H9 (cell line): ENCODE data around the gene CDC6. TPM values are rescaled to one million over a fixed set of nuclear protein-coding genes. Genes with fewer than 3 reads are reported as not detected.

Experiments
- DNase-seq: peaks from one replicate; pipeline ENCODE4 v3.0.0-alpha.2; 2017
- H2AFZ ChIP-seq: one replicate; pipeline ENCODE4 v1.6.1; 2013; ENCODE audit warnings: mild to moderate bottlenecking, low read length, control low read depth, moderate library complexity
- H2AK5ac ChIP-seq: 2 replicates; pipeline ENCODE4 v1.6.1; 2013; ENCODE audit warnings: low read length, control low read depth, mixed read lengths; ENCODE audit not compliant: insufficient read length
- H2BK120ac ChIP-seq: one replicate; pipeline ENCODE4 v1.6.1; 2013; ENCODE audit warnings: low read depth, mild to moderate bottlenecking, low read length, control low read depth, inconsistent platforms; ENCODE audit not compliant: poor library complexity, severe bottlenecking
- H2BK12ac ChIP-seq: 2 replicates; pipeline ENCODE4 v1.6.1; 2013; ENCODE audit warnings: low read length, control low read depth, mixed read lengths, low read depth; ENCODE audit not compliant: insufficient read length
- H2BK15ac ChIP-seq: 2 replicates; pipeline ENCODE4 v1.6.1; 2013; ENCODE audit warnings: low read depth, low read length, control low read depth
- H2BK20ac ChIP-seq: one replicate; pipeline ENCODE4 v1.6.1; 2013; ENCODE audit warnings: low read depth, mild to moderate bottlenecking, low read length, control low read depth, inconsistent platforms; ENCODE audit not compliant: poor library complexity, severe bottlenecking
- H2BK5ac ChIP-seq: 2 replicates; pipeline ENCODE4 v1.6.1; 2013; ENCODE audit warnings: low read length, control low read depth, mixed read lengths; ENCODE audit not compliant: insufficient read length
- H3K14ac ChIP-seq: 2 replicates; pipeline ENCODE4 v1.6.1; 2013; ENCODE audit warnings: low read length, control low read depth; ENCODE audit not compliant: insufficient read depth
- H3K18ac ChIP-seq: 2 replicates; pipeline ENCODE4 v1.6.1; 2013; ENCODE audit warnings: low read depth, mild to moderate bottlenecking, mixed read lengths, low read length, control low read depth; ENCODE audit not compliant: insufficient read length
- H3K23ac ChIP-seq: 2 replicates; pipeline ENCODE4 v1.6.1; 2013; ENCODE audit warnings: low read length, control low read depth, mixed read lengths, low read depth; ENCODE audit not compliant: insufficient read length
- H3K23me2 ChIP-seq: 2 replicates; pipeline ENCODE4 v1.6.1; 2013; ENCODE audit warnings: low read depth, mild to moderate bottlenecking, mixed read lengths, low read length, control low read depth; ENCODE audit not compliant: insufficient read length, poor library complexity, severe bottlenecking
- H3K27ac ChIP-seq: 2 replicates; pipeline ENCODE4 v1.5.1; 2013; ENCODE audit warnings: low read length, control low read depth, mixed read lengths, low read depth; ENCODE audit not compliant: insufficient read length
- H3K27me3 ChIP-seq: 2 replicates; pipeline ENCODE4 v1.6.1; 2013; ENCODE audit warnings: low read length, control low read depth, inconsistent platforms; ENCODE audit not compliant: insufficient read depth
- H3K4ac ChIP-seq: 2 replicates; pipeline ENCODE4 v1.6.1; 2013; ENCODE audit warnings: low read depth, mild to moderate bottlenecking, control low read depth, inconsistent platforms, low read length, moderate library complexity
- H3K4me1 ChIP-seq: 2 replicates; pipeline ENCODE4 v1.6.1; 2013; ENCODE audit warnings: low read length, control low read depth, inconsistent platforms; ENCODE audit not compliant: insufficient read depth
- H3K4me2 ChIP-seq: 2 replicates; pipeline ENCODE4 v1.6.1; 2013; ENCODE audit warnings: low read length, control low read depth, mixed read lengths; ENCODE audit not compliant: insufficient read length, insufficient read depth
- H3K56ac ChIP-seq: 2 replicates; pipeline ENCODE4 v1.6.1; 2013; ENCODE audit warnings: low read depth, mild to moderate bottlenecking, mixed read lengths, low read length, control low read depth; ENCODE audit not compliant: insufficient read length
- H3K79me1 ChIP-seq: 2 replicates; pipeline ENCODE4 v1.6.1; 2013; ENCODE audit warnings: low read depth, mild to moderate bottlenecking, moderate library complexity, low read length, control low read depth, inconsistent platforms; ENCODE audit not compliant: insufficient read depth, poor library complexity, severe bottlenecking
- H3K79me2 ChIP-seq: 2 replicates; pipeline ENCODE4 v1.6.1; 2013; ENCODE audit warnings: low read length, control low read depth, inconsistent platforms; ENCODE audit not compliant: insufficient read depth
- H3K9ac ChIP-seq: 2 replicates; pipeline ENCODE4 v1.6.1; 2013; ENCODE audit warnings: low read length, control low read depth, mixed read lengths; ENCODE audit not compliant: insufficient read length; ENCODE audit errors: extremely low read depth
- H3K9me3 ChIP-seq: one replicate; pipeline ENCODE4 v1.6.1; 2013; ENCODE audit warnings: low read depth, low read length, inconsistent platforms; ENCODE audit not compliant: control insufficient read depth
- H3T11ph ChIP-seq: one replicate; pipeline ENCODE4 v1.6.1; 2013; ENCODE audit warnings: mild to moderate bottlenecking, low read length, control low read depth, inconsistent platforms
- H4K20me1 ChIP-seq: one replicate; pipeline ENCODE4 v1.6.1; 2013; ENCODE audit not compliant: control insufficient read depth, insufficient read length, insufficient read depth
- H4K5ac ChIP-seq: 2 replicates; pipeline ENCODE4 v1.6.1; 2013; ENCODE audit warnings: low read depth, mild to moderate bottlenecking, mixed read lengths, low read length, control low read depth; ENCODE audit not compliant: insufficient read length
- H4K8ac ChIP-seq: replicated peaks from 2 replicates; pipeline ENCODE4 v1.6.1; 2013; ENCODE audit warnings: low read length, control low read depth, mixed read lengths, low read depth; ENCODE audit not compliant: insufficient read length
- H4K91ac ChIP-seq: 2 replicates; pipeline ENCODE4 v1.6.1; 2013; ENCODE audit warnings: low read depth, mild to moderate bottlenecking, moderate library complexity, mixed read lengths, low read length, control low read depth; ENCODE audit not compliant: insufficient read length
- H3K27ac Mint-ChIP-seq, 3 experiments: 2 replicates in 2 of 3; 3 replicates in 1 of 3; pipeline ENCODE4 v1.8.0; 2020 to 2021; ENCODE audit warnings: mixed read lengths in 3 of 3, mild to moderate bottlenecking in 1 of 3, moderate library complexity in 1 of 3
- H3K27me3 Mint-ChIP-seq: 2 replicates; pipeline ENCODE4 v1.8.0; 2021; ENCODE audit warnings: low read depth, mild to moderate bottlenecking, moderate library complexity, mixed read lengths
- H3K36me3 Mint-ChIP-seq, 3 experiments: 2 replicates in 2 of 3; 3 replicates in 1 of 3; pipeline ENCODE4 v1.8.0; 2020 to 2021; ENCODE audit warnings: low read depth in 3 of 3, mixed read lengths in 3 of 3; ENCODE audit not compliant: insufficient read depth in 1 of 3
- H3K4me1 Mint-ChIP-seq, 2 experiments: 2 replicates each; pipeline ENCODE4 v1.8.0; 2020; ENCODE audit warnings: mixed read lengths in 2 of 2
- H3K4me3 Mint-ChIP-seq, 2 experiments: 2 replicates in 1 of 2; 3 replicates in 1 of 2; pipeline ENCODE4 v1.8.0; 2020 to 2021; ENCODE audit warnings: mild to moderate bottlenecking in 2 of 2, mixed read lengths in 2 of 2, moderate library complexity in 1 of 2
- H3K9me3 Mint-ChIP-seq, 2 experiments: 2 replicates in 1 of 2; 3 replicates in 1 of 2; pipeline ENCODE4 v1.8.0; 2020; ENCODE audit warnings: mild to moderate bottlenecking in 2 of 2, mixed read lengths in 2 of 2, moderate library complexity in 1 of 2
- CTCF ChIP-seq: fragments of 200-600 bp; sonication (generic); conservative IDR thresholded peaks from 3 replicates; pipeline ENCODE4 v1.8.0; 2021; ENCODE audit warnings: antibody characterized with exemption, mild to moderate bottlenecking
- WGBS: extraction: QIAGEN DNeasy Blood & Tissue Kit; methylation state at CpG from one replicate; pipeline ENCODE4 v1.1.7; 2013; ENCODE audit warnings: missing lambda C conversion rate, low lambda C conversion rate, mixed read lengths; ENCODE audit not compliant: insufficient read length; ENCODE audit errors: extremely low coverage; 5-methylcytosine and 5-hydroxymethylcytosine counted together
- total RNA-seq: library from RNA; stranded (reverse); gene quantifications from 2 replicates; pipeline ENCODE4 v1.2.1, GENCODE V29; 2021

Gene CDC6
- total RNA-seq, 1 experiment from 2014 or later, result 131 TPM

DNA sequence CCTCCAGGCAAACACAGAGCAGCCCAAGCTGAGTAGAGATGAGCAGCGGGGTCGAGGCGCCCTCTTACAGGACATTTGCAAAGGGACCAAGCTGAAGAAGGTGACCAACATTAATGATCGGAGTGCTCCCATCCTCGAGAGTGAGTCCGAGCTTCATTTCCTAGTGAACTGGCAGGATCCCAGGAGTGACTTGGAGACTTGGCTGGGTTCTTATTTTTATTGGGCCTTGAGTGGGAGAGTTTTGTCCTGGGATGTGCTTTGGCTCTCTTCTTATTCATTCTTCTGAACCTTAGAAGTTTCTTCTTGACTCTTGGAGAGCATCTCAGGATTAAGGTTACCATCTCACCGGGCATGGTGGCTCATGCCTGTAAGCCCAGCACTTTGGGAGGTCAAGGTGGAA is 27.2 kb upstream of the CDC6 start:
- TF ChIP-seq CTCF, result no peak
- Histone ChIP-seq H3K79me2 (no peaks in the 10 kb centered on the region), H3K4me1 (no peaks in the 10 kb centered on the region), H2BK15ac (no peak overlapping the region), H2AK5ac (no peak overlapping the region), H4K5ac (no peak overlapping the region), H3K14ac (no peak overlapping the region), H3K79me1 (no peaks in the 10 kb centered on the region), H4K91ac (no peak overlapping the region), H2BK12ac (no peak overlapping the region), H3T11ph (no peak overlapping the region), H3K27ac (no peak overlapping the region), H2BK20ac (no peak overlapping the region), H4K20me1 (no peaks in the 10 kb centered on the region), H3K18ac (no peak overlapping the region), H3K23ac (no peak overlapping the region), H3K9ac (no peak overlapping the region), H3K23me2 (no peaks in the 10 kb centered on the region), H4K8ac (no peak overlapping the region), H2BK5ac (no peak overlapping the region), H3K4ac (no peak overlapping the region), H2AFZ (no peak overlapping the region), H3K56ac (no peak overlapping the region), H3K4me2 (no peak overlapping the region), H3K27me3 (no peaks in the 10 kb centered on the region), H2BK120ac (no peak overlapping the region), H3K9me3 (no peaks in the 10 kb centered on the region)
- no CpG with 5 or more reads among the region's 7 CpGs for WGBS
- Mint-ChIP-seq H3K4me3 (no peak overlapping the region), H3K4me1 (peaks cover 0 to 7% of the 10 kb centered on the region in 2 experiments; a peak in 2 of 4 replicates), H3K27ac (no peak overlapping the region), H3K9me3 (no peaks in the 10 kb centered on the region), H3K27me3 (no peaks in the 10 kb centered on the region), H3K36me3 (peaks cover 29 to 52% (median 51%) of the 10 kb centered on the region in 3 experiments; a peak in 6 of 7 replicates)
- DNase-seq, result no peak
